WTC11 (cell line): ENCODE measurements around the gene TBX20.

Experiments
- CTCF ChIP-seq: fragments of 200-600 bp; IDR thresholded peaks from 2 replicates; pipeline ENCODE4 v1.8.0; 2022; ENCODE audit warnings: antibody characterized with exemption
- JAZF1 ChIP-seq: fragments of 250-450 bp; sonication (Bioruptor Pico); IDR thresholded peaks from 2 replicates; pipeline ENCODE4 v1.9.0; 2021; ENCODE audit warnings: moderate library complexity, mild to moderate bottlenecking, inconsistent platforms
- JUN ChIP-seq: sonication (generic); formaldehyde crosslinking; IDR thresholded peaks from 2 replicates; pipeline ENCODE4 v1.8.0; 2023; ENCODE audit warnings: mild to moderate bottlenecking, missing genetic modification reagents
- MYBL2 ChIP-seq: sonication (generic); formaldehyde crosslinking; IDR thresholded peaks from 2 replicates; pipeline ENCODE4 v1.8.1; 2023; ENCODE audit warnings: mild to moderate bottlenecking, moderate library complexity, missing genetic modification reagents
- SMAD3 ChIP-seq: sonication (generic); formaldehyde crosslinking; IDR thresholded peaks from 2 replicates; pipeline ENCODE4 v1.8.0; 2022; ENCODE audit warnings: missing genetic modification reagents, mild to moderate bottlenecking, borderline replicate concordance
- SMAD4 ChIP-seq: sonication (generic); formaldehyde crosslinking; IDR thresholded peaks from 2 replicates; pipeline ENCODE4 v1.8.0; 2022; ENCODE audit warnings: mild to moderate bottlenecking, missing genetic modification reagents
- SP1 ChIP-seq: sonication (generic); formaldehyde crosslinking; conservative IDR thresholded peaks from 2 replicates; pipeline ENCODE4 v1.8.1; 2022; ENCODE audit warnings: missing genetic modification reagents
- ZNF138 ChIP-seq: sonication (generic); formaldehyde crosslinking; conservative IDR thresholded peaks from 2 replicates; pipeline ENCODE4 v1.8.1; 2022; ENCODE audit warnings: mild to moderate bottlenecking, moderate library complexity, missing genetic modification reagents
- TF ChIP-seq, protein P1 (sequence below): sonication (generic); formaldehyde crosslinking; IDR thresholded peaks from 2 replicates; pipeline ENCODE4 v1.8.1; 2023; ENCODE audit warnings: mild to moderate bottlenecking, missing genetic modification reagents
- TF ChIP-seq, protein P2 (sequence below): sonication (generic); formaldehyde crosslinking; IDR thresholded peaks from 2 replicates; pipeline ENCODE4 v1.8.0; 2022; ENCODE audit warnings: mild to moderate bottlenecking, missing genetic modification reagents
- TF ChIP-seq, protein P3 (sequence below): sonication (generic); formaldehyde crosslinking; conservative IDR thresholded peaks from 2 replicates; pipeline ENCODE4 v1.8.1; 2022; ENCODE audit warnings: mild to moderate bottlenecking, missing genetic modification reagents

GRCh38 chr7:35272246-35272645 lies 18.3 kb upstream of the TBX20 start:
- TF ChIP-seq CTCF (no peak), SMAD4 (CRISPR knock-in tag) (no peak), SP1 (CRISPR knock-in tag) (no peak), JAZF1 (CRISPR knock-in tag) (no peak), ZNF138 (CRISPR knock-in tag) (no peak), SMAD3 (CRISPR knock-in tag) (no peak), JUN (CRISPR knock-in tag) (no peak), MYBL2 (no peak)
- TF ChIP-seq, protein P1, sequence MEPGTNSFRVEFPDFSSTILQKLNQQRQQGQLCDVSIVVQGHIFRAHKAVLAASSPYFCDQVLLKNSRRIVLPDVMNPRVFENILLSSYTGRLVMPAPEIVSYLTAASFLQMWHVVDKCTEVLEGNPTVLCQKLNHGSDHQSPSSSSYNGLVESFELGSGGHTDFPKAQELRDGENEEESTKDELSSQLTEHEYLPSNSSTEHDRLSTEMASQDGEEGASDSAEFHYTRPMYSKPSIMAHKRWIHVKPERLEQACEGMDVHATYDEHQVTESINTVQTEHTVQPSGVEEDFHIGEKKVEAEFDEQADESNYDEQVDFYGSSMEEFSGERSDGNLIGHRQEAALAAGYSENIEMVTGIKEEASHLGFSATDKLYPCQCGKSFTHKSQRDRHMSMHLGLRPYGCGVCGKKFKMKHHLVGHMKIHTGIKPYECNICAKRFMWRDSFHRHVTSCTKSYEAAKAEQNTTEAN, result no peak
- TF ChIP-seq, protein P2, sequence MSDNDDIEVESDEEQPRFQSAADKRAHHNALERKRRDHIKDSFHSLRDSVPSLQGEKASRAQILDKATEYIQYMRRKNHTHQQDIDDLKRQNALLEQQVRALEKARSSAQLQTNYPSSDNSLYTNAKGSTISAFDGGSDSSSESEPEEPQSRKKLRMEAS (CRISPR knock-in tag), result no peak
- TF ChIP-seq, protein P3, sequence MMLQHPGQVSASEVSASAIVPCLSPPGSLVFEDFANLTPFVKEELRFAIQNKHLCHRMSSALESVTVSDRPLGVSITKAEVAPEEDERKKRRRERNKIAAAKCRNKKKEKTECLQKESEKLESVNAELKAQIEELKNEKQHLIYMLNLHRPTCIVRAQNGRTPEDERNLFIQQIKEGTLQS (CRISPR knock-in tag), result no peak
